ENCODE measurements around the gene REV1. TPM values are rescaled to one million over a fixed set of nuclear protein-coding genes. Genes with fewer than 3 reads are reported as not detected.
A peak's percentile ranks its signal among the peaks of the same experiment; 100 is the strongest.

The REV1 gene
- total and polyA plus RNA-seq, 2 of the 13 experiments (the other 11 are each of a cell fraction or from before 2014, with no cell fraction given): 49.1 to 71.8 TPM

GRCh38 chr2:99492721-99493120 is 2.9 kb upstream of the REV1 start (continued):
- TF ChIP-seq REL (CRISPR knock-in tag; conservative IDR thresholded peaks at IDR 0.05): no peak
- TF ChIP-seq ZNF589 (CRISPR knock-in tag; conservative IDR thresholded peaks at IDR 0.05): no peak
- TF ChIP-seq, protein P1, sequence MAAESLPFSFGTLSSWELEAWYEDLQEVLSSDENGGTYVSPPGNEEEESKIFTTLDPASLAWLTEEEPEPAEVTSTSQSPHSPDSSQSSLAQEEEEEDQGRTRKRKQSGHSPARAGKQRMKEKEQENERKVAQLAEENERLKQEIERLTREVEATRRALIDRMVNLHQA (CRISPR knock-in tag; IDR thresholded peaks at IDR 0.05): no peak

- DNase-seq (ENCODE audit: low spot score) (no peak), FAIRE-seq (no peak), ATAC-seq (peak; percentile 7; the same call in 2 of the 3 replicates)
- Histone ChIP-seq H3K9ac (ENCODE audit: insufficient read depth, low read depth, low read length) (peak overlapping the region; percentile 92), H3K27me3 (ENCODE audit: control insufficient read depth in 1 of 2, insufficient read depth in 2 of 2, low read length in 2 of 2) (peaks cover 0 to 3% of the 10 kb centered on the region in 2 experiments; a peak in 3 of 5 replicates), H3K79me2 (ENCODE audit: insufficient read depth, low read length) (peaks cover 33% of the 10 kb centered on the region), H3K4me3 (replicated peaks in 1 of 3; ENCODE audit: insufficient read depth in 1 of 3, low read depth in 2 of 3, low read length in 3 of 3) (peak overlapping the region; percentile 79 to 99 (median 97)), H3K27ac (ENCODE audit: extremely low read length, insufficient read depth, low read length) (peak overlapping the region; percentile 76), H3K4me1 (ENCODE audit: insufficient read depth, low read length) (peaks cover 37% of the 10 kb centered on the region), H3K4me2 (ENCODE audit: low read depth, low read length) (peak overlapping the region; percentile 100), H3K36me3 (replicated peaks in 1 of 2; ENCODE audit: control insufficient read depth in 1 of 2, insufficient read depth in 2 of 2, low read length in 2 of 2) (no peaks in the 10 kb centered on the region), H2AFZ (ENCODE audit: low read length) (peak overlapping the region; percentile 97), H4K20me1 (ENCODE audit: insufficient read depth, low read length) (peaks cover 8% of the 10 kb centered on the region; the same call in 1 of the 2 replicates), H3K9me3 (ENCODE audit: low read length) (no peaks in the 10 kb centered on the region)
- POLR2A ChIA-PET: interaction anchor here (1.0 to 1.5 kb wide), 4 partner anchors 154 to 350 kb away, joined by 3 to 8 read pairs (median 4); partner anchors contain the start of genes EIF5B, MITD1, MRPL30 and TXNDC9
- in situ Hi-C loops (cut with HindIII; ENCODE audit: extremely low pct_ligation_motif_present, low pct_unique_long_range_greater_than_20kb) (no loop called here), intact Hi-C loops (cut with micrococcal nuclease; ENCODE audit: unreplicated experiment) (loop anchor here (1.0 to 10.0 kb wide), 3 partner anchors 154 to 349 kb away; partner anchors contain the start of genes C2orf15, EIF5B, MITD1 and MRPL30)
- CTCF ChIA-PET (ENCODE audit: low intra/inter-chr PET ratio, low total read pairs): interaction anchor here (0.8 to 0.9 kb wide), 2 partner anchors 48 to 245 kb away, joined by 3 to 4 read pairs; no protein-coding TSS in a partner anchor
- no TSS peak for BruUV-seq (replicated peaks)
- 22% methylated on average over 29 of the region's 31 CpGs for WGBS (ENCODE audit: low lambda C conversion rate)
- TF ChIP-seq ZFP36L1 (CRISPR knock-in tag; IDR thresholded peaks at IDR 0.05) (0 out of 2 replicates have a peak, but pooled peaks have one; percentile 15), NFKB2 (CRISPR knock-in tag; IDR thresholded peaks at IDR 0.05; ENCODE audit: borderline replicate concordance) (no peak), CBX5 (CRISPR knock-in tag; IDR thresholded peaks at IDR 0.05; ENCODE audit: borderline replicate concordance) (no peak), ZNF407 (CRISPR knock-in tag; IDR thresholded peaks at IDR 0.05; ENCODE audit: not compliant biosample characterization) (peak; percentile 10)
- TF ChIP-seq, protein P2, sequence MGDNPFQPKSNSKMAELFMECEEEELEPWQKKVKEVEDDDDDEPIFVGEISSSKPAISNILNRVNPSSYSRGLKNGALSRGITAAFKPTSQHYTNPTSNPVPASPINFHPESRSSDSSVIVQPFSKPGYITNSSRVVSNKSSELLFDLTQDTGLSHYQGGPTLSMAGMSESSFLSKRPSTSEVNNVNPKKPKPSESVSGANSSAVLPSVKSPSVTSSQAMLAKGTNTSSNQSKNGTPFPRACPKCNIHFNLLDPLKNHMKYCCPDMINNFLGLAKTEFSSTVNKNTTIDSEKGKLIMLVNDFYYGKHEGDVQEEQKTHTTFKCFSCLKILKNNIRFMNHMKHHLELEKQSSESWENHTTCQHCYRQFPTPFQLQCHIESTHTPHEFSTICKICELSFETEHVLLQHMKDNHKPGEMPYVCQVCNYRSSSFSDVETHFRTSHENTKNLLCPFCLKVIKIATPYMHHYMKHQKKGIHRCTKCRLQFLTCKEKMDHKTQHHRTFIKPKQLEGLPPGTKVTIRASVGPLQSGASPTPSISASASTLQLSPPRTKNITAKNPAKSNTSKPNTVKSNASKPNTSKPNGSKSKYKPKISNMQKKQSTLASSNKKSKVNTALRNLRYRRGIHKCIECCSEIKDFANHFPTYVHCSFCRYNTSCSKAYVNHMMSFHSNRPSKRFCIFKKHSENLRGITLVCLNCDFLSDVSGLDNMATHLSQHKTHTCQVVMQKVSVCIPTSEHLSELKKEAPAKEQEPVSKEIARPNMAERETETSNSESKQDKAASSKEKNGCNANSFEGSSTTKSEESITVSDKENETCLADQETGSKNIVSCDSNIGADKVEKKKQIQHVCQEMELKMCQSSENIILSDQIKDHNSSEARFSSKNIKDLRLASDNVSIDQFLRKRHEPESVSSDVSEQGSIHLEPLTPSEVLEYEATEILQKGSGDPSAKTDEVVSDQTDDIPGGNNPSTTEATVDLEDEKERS (CRISPR knock-in tag; IDR thresholded peaks at IDR 0.05): 0 out of 2 replicates have a peak, but pooled peaks have one; percentile 45
Observed at GRCh38 chr2:99490623-99491461, 1.0 kb upstream of the REV1 start.
